GM12878 (cell line): ENCODE data around the gene HEBP1. TPM values are rescaled to one million over a fixed set of nuclear protein-coding genes. Genes with fewer than 3 reads are reported as not detected.

ENCODE experiments used
- ATAC-seq: fragments of 200-7000 bp; cut with Tn5 transposase; 3 replicates; pipeline ENCODE4 v1.9.1; 2020; ENCODE audit warnings: mild to moderate bottlenecking, moderate library complexity
- BruUV-seq: library from RNA; stranded (reverse); fragments of 400-500 nt; replicated peaks from 2 replicates; lab custom pipeline; 2021; lab: Mats Ljungman, UMichigan
- CTCF ChIA-PET: fragments of 300-600 bp; sonication (Branson Sonifier 250); formaldehyde crosslinking; extraction: SDS; loops from one replicate; lab custom pipeline; 2021; ENCODE audit warnings: inconsistent platforms; lab: Yijun Ruan, JAX
- POLR2A ChIA-PET: fragments of 350-600 bp; formaldehyde crosslinking; extraction: SDS; loops from one replicate; lab custom pipeline; 2021; ENCODE audit warnings: inconsistent platforms; lab: Charles Lee
- RAD21 ChIA-PET: fragments of 300-600 bp; sonication (Branson Sonifier 250); formaldehyde crosslinking; loops from one replicate; lab custom pipeline; 2023; ENCODE audit warnings: antibody characterized with exemption; ENCODE audit not compliant: unreplicated experiment; lab: Charles Lee
- SMC1A ChIA-PET: fragments of 300-600 bp; sonication (Branson Sonifier 250); formaldehyde crosslinking; loops from one replicate; lab custom pipeline; 2023; ENCODE audit not compliant: unreplicated experiment, uncharacterized antibody; lab: Charles Lee
- DNase-seq: peaks from one replicate; pipeline ENCODE4 v3.0.0-alpha.2; 2011; ENCODE audit warnings: low read depth, low spot score
- FAIRE-seq: peaks from 3 replicates; lab custom pipeline; 2011; peaks lifted over from hg19 to GRCh38; lab: Jason Lieb, UNC
- H2AFZ ChIP-seq: 2 replicates; pipeline ENCODE4 v1.6.0; 2011; ENCODE audit warnings: low read depth, low read length, control low read depth; ENCODE audit not compliant: control insufficient read depth
- H3K27ac ChIP-seq: 2 replicates; pipeline ENCODE4 v1.5.1; 2011; ENCODE audit warnings: control low read depth; ENCODE audit not compliant: control insufficient read depth, insufficient read depth
- H3K27me3 ChIP-seq, 2 experiments: replicated peaks in 1 of 2; 2 replicates each; pipeline versions ENCODE4 v1.6.0 to v1.6.1; 2011; ENCODE audit warnings: low read length in 1 of 2; ENCODE audit not compliant: control insufficient read depth in 2 of 2, insufficient read depth in 2 of 2
- H3K36me3 ChIP-seq, 2 experiments: 2 replicates each; pipeline ENCODE4 v1.5.1; 2011; ENCODE audit warnings: low read length in 1 of 2; ENCODE audit not compliant: control insufficient read depth in 2 of 2, insufficient read depth in 2 of 2
- H3K4me1 ChIP-seq: 2 replicates; pipeline ENCODE4 v1.6.1; 2011; ENCODE audit warnings: mild to moderate bottlenecking, low read length, moderate library complexity, mixed read lengths; ENCODE audit not compliant: control insufficient read depth, insufficient read depth
- H3K4me2 ChIP-seq: 2 replicates; pipeline ENCODE4 v1.6.0; 2011; ENCODE audit warnings: control low read depth; ENCODE audit not compliant: control insufficient read depth, insufficient read depth
- H3K4me3 ChIP-seq: fragments of 200-600 bp; sonication (generic); 2 replicates; pipeline ENCODE4 v1.5.1; 2016
- H3K79me2 ChIP-seq: 2 replicates; pipeline ENCODE4 v1.6.0; 2011; ENCODE audit warnings: low read length; ENCODE audit not compliant: control insufficient read depth, insufficient read depth
- H3K9ac ChIP-seq: 2 replicates; pipeline ENCODE4 v1.8.0; 2011; ENCODE audit warnings: low read length, control low read depth, mixed read lengths; ENCODE audit not compliant: control insufficient read depth, insufficient read depth
- H3K9me3 ChIP-seq: replicated peaks from 3 replicates; pipeline ENCODE4 v1.5.1; 2011; ENCODE audit warnings: mild to moderate bottlenecking, low read length; ENCODE audit not compliant: control insufficient read depth, insufficient read depth
- H4K20me1 ChIP-seq: 2 replicates; pipeline ENCODE4 v1.6.0; 2011; ENCODE audit not compliant: control insufficient read depth, insufficient read depth
- IRF4 ChIP-seq: IDR thresholded peaks from 2 replicates; pipeline ENCODE4 v1.6.1; 2011; ENCODE audit warnings: low read depth, low read length
- KDM1A ChIP-seq: fragments of 200-600 bp; sonication (generic); IDR thresholded peaks from 2 replicates; pipeline ENCODE4 v1.6.1; 2016; ENCODE audit warnings: borderline replicate concordance
- PAX5 ChIP-seq: IDR thresholded peaks from 2 replicates; pipeline ENCODE4 v1.6.1; 2011; ENCODE audit warnings: low read depth, low read length, borderline replicate concordance
- RFX5 ChIP-seq: IDR thresholded peaks from 2 replicates; pipeline ENCODE4 v1.6.1; 2011; ENCODE audit warnings: low read depth, low read length, improper control_type of control experiment
- SMAD5 ChIP-seq: IDR thresholded peaks from 2 replicates; pipeline ENCODE4 v1.6.1; 2016; ENCODE audit warnings: antibody characterized with exemption, low read depth
- WGBS: methylation state at CpG from one replicate; pipeline ENCODE4 v1.1.6; 2016; ENCODE audit warnings: low lambda C conversion rate; ENCODE audit not compliant: insufficient replicate concordance, insufficient coverage; ENCODE audit errors: missing lambda C conversion rate; 5-methylcytosine and 5-hydroxymethylcytosine counted together
- in situ Hi-C: fragments of 300-500 bp; cut with MboI; formaldehyde crosslinking; loops from 9 replicates; pipeline ENCODE4 v1.14.3; 2018; ENCODE audit warnings: mixed read lengths
- intact Hi-C: fragments of 100-400 bp; cut with micrococcal nuclease; formaldehyde crosslinking; loops from one replicate; pipeline ENCODE4 v1.14.2; 2022; ENCODE audit not compliant: unreplicated experiment
- polyA plus RNA-seq, 11 experiments: library from polyadenylated mRNA; depleted of rRNA in 4 of 11; unstranded in 6 of 11; stranded (reverse) in 5 of 11; fragments of >200 nt; fragmentation: Nextera tagmentation in 4 of 11; fragmentation: Illumina TruSeq in 1 of 11; extraction: Ambion mirVana in 4 of 11; extraction: Trizol in 1 of 11; gene quantifications; 1 replicate in 1 of 11; 2 replicates in 10 of 11; pipeline versions ENCODE4 v1.2.1 to v1.2.3, GENCODE V29; 2011 to 2016; ENCODE audit warnings: inconsistent platforms in 2 of 11, missing spikeins in 2 of 11, low read depth in 1 of 11
- total RNA-seq, 4 experiments: library from RNA; depleted of rRNA in 3 of 4; stranded (reverse); fragments of >200 nt in 3 of 4; fragmentation: Illumina TruSeq in 1 of 4; extraction: Trizol in 1 of 4; gene quantifications; 2 replicates each; pipeline versions ENCODE4 v1.2.1 to v1.2.3, GENCODE V29; 2013 to 2021
- TF ChIP-seq, protein P1 (sequence below): IDR thresholded peaks from 2 replicates; pipeline ENCODE4 v1.6.1; 2011; ENCODE audit warnings: borderline replicate concordance, low read depth, mild to moderate bottlenecking, moderate library complexity, mixed read lengths, low read length; ENCODE audit not compliant: insufficient read depth; ENCODE audit errors: extremely low read length
- TF ChIP-seq, protein P2 (sequence below): IDR thresholded peaks from 2 replicates; pipeline ENCODE4 v1.6.1; 2011; ENCODE audit warnings: low read depth, low read length, improper control_type of control experiment, borderline replicate concordance
- TF ChIP-seq, protein P3 (sequence below): fragments of 450-650 bp; IDR thresholded peaks from 2 replicates; pipeline ENCODE4 v1.6.1; 2016; ENCODE audit warnings: mild to moderate bottlenecking, moderate library complexity, borderline replicate concordance
- TF ChIP-seq, protein P4 (sequence below): fragments of 450-650 bp; IDR thresholded peaks from 2 replicates; pipeline ENCODE4 v1.6.1; 2017; ENCODE audit warnings: antibody characterized with exemption, mild to moderate bottlenecking, moderate library complexity

HEBP1 gene
- total and polyA plus RNA-seq, 10 of the 15 experiments (the other 5 are each of a cell fraction or from before 2014, with no cell fraction given): 0.07 to 0.32 (median 0.18) TPM; not detected in 5

GRCh38 chr12:13036881-13037280, 36.8 kb upstream of the HEBP1 start:
- DNase-seq (no peak), FAIRE-seq (no peak), ATAC-seq (no peak)
- H3K9ac ChIP-seq: no peak overlapping the region
- no TSS peak for BruUV-seq
- CTCF ChIA-PET: no interaction called here
- no peak overlapping the region for H3K4me2 ChIP-seq
- H4K20me1 ChIP-seq: no peaks in the 10 kb centered on the region
- H3K4me1 ChIP-seq: no peaks in the 10 kb centered on the region
- RAD21 ChIA-PET: no interaction called here
- H3K79me2 ChIP-seq: no peaks in the 10 kb centered on the region
- H3K4me3 ChIP-seq: no peak overlapping the region
- no peaks in the 10 kb centered on the region for H3K36me3 ChIP-seq
- in situ Hi-C loops (no loop called here), intact Hi-C loops (no loop called here)
- TF ChIP-seq, protein P1, sequence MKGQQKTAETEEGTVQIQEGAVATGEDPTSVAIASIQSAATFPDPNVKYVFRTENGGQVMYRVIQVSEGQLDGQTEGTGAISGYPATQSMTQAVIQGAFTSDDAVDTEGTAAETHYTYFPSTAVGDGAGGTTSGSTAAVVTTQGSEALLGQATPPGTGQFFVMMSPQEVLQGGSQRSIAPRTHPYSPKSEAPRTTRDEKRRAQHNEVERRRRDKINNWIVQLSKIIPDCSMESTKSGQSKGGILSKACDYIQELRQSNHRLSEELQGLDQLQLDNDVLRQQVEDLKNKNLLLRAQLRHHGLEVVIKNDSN: no peak
- TF ChIP-seq, protein P2, sequence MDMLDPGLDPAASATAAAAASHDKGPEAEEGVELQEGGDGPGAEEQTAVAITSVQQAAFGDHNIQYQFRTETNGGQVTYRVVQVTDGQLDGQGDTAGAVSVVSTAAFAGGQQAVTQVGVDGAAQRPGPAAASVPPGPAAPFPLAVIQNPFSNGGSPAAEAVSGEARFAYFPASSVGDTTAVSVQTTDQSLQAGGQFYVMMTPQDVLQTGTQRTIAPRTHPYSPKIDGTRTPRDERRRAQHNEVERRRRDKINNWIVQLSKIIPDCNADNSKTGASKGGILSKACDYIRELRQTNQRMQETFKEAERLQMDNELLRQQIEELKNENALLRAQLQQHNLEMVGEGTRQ: no peak
- TF ChIP-seq RFX5 (no peak), PAX5 (no peak), IRF4 (no peak), KDM1A (no peak), SMAD5 (no peak)
- TF ChIP-seq, protein P3, sequence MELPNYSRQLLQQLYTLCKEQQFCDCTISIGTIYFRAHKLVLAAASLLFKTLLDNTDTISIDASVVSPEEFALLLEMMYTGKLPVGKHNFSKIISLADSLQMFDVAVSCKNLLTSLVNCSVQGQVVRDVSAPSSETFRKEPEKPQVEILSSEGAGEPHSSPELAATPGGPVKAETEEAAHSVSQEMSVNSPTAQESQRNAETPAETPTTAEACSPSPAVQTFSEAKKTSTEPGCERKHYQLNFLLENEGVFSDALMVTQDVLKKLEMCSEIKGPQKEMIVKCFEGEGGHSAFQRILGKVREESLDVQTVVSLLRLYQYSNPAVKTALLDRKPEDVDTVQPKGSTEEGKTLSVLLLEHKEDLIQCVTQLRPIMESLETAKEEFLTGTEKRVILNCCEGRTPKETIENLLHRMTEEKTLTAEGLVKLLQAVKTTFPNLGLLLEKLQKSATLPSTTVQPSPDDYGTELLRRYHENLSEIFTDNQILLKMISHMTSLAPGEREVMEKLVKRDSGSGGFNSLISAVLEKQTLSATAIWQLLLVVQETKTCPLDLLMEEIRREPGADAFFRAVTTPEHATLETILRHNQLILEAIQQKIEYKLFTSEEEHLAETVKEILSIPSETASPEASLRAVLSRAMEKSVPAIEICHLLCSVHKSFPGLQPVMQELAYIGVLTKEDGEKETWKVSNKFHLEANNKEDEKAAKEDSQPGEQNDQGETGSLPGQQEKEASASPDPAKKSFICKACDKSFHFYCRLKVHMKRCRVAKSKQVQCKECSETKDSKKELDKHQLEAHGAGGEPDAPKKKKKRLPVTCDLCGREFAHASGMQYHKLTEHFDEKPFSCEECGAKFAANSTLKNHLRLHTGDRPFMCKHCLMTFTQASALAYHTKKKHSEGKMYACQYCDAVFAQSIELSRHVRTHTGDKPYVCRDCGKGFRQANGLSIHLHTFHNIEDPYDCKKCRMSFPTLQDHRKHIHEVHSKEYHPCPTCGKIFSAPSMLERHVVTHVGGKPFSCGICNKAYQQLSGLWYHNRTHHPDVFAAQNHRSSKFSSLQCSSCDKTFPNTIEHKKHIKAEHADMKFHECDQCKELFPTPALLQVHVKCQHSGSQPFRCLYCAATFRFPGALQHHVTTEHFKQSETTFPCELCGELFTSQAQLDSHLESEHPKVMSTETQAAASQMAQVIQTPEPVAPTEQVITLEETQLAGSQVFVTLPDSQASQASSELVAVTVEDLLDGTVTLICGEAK: no peak
- TF ChIP-seq, protein P4, sequence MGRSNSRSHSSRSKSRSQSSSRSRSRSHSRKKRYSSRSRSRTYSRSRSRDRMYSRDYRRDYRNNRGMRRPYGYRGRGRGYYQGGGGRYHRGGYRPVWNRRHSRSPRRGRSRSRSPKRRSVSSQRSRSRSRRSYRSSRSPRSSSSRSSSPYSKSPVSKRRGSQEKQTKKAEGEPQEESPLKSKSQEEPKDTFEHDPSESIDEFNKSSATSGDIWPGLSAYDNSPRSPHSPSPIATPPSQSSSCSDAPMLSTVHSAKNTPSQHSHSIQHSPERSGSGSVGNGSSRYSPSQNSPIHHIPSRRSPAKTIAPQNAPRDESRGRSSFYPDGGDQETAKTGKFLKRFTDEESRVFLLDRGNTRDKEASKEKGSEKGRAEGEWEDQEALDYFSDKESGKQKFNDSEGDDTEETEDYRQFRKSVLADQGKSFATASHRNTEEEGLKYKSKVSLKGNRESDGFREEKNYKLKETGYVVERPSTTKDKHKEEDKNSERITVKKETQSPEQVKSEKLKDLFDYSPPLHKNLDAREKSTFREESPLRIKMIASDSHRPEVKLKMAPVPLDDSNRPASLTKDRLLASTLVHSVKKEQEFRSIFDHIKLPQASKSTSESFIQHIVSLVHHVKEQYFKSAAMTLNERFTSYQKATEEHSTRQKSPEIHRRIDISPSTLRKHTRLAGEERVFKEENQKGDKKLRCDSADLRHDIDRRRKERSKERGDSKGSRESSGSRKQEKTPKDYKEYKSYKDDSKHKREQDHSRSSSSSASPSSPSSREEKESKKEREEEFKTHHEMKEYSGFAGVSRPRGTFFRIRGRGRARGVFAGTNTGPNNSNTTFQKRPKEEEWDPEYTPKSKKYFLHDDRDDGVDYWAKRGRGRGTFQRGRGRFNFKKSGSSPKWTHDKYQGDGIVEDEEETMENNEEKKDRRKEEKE: no peak
- no peak overlapping the region for H2AFZ ChIP-seq
- SMC1A ChIA-PET: no interaction called here
- H3K27ac ChIP-seq: no peak overlapping the region
- H3K9me3 ChIP-seq: no peaks in the 10 kb centered on the region
- WGBS: 42% methylated on average over 3 of the region's 3 CpGs
- no peaks in the 10 kb centered on the region for H3K27me3 ChIP-seq
- POLR2A ChIA-PET: no interaction called here
